GM12878 (cell line): ENCODE data around the gene ANO10.

ENCODE experiments used
- BCLAF1 ChIP-seq: fragments of 450-650 bp; IDR thresholded peaks from 2 replicates; pipeline ENCODE4 v1.6.1; 2017; ENCODE audit warnings: antibody characterized with exemption, mild to moderate bottlenecking, moderate library complexity
- CTCF ChIP-seq, 3 experiments: IDR thresholded peaks in 2 of 3; conservative IDR thresholded peaks in 1 of 3; 2 replicates each; pipeline ENCODE4 v1.5.1; 2011; ENCODE audit warnings: low read depth in 3 of 3, low read length in 3 of 3, mild to moderate bottlenecking in 3 of 3, control low read depth in 2 of 3, moderate library complexity in 2 of 3, inconsistent platforms in 1 of 3, mixed read lengths in 1 of 3; ENCODE audit not compliant: control insufficient read depth in 2 of 3, insufficient read depth in 1 of 3; ENCODE audit errors: extremely low read depth in 1 of 3
- ETV6 ChIP-seq, 2 experiments: fragments of 450-650 bp in 1 of 2; IDR thresholded peaks in 1 of 2; conservative IDR thresholded peaks in 1 of 2; 2 replicates each; pipeline ENCODE4 v1.6.1; 2014; ENCODE audit warnings: antibody characterized with exemption in 1 of 2, borderline replicate concordance in 1 of 2, low read depth in 1 of 2, mild to moderate bottlenecking in 1 of 2, moderate library complexity in 1 of 2
- FOXK2 ChIP-seq: fragments of 450-650 bp; IDR thresholded peaks from 2 replicates; pipeline ENCODE4 v1.6.1; 2017; ENCODE audit warnings: mild to moderate bottlenecking, moderate library complexity
- HDAC2 ChIP-seq: fragments of 200-600 bp; sonication (generic); IDR thresholded peaks from 2 replicates; pipeline ENCODE4 v1.6.1; 2017
- IRF3 ChIP-seq: fragments of 450-650 bp; IDR thresholded peaks from 2 replicates; pipeline ENCODE4 v1.6.1; 2014; ENCODE audit warnings: mild to moderate bottlenecking
- NFYB ChIP-seq: IDR thresholded peaks from 2 replicates; pipeline ENCODE4 v1.6.1; 2011; ENCODE audit warnings: low read depth, mild to moderate bottlenecking, low read length, improper control_type of control experiment, moderate library complexity; ENCODE audit not compliant: insufficient read depth
- RAD21 ChIP-seq: IDR thresholded peaks from 2 replicates; pipeline ENCODE4 v1.6.1; 2011; ENCODE audit warnings: mild to moderate bottlenecking, low read depth, low read length, moderate library complexity; ENCODE audit not compliant: insufficient read depth
- SP1 ChIP-seq: IDR thresholded peaks from one replicate; pipeline ENCODE4 v1.6.1; 2011; ENCODE audit warnings: low read depth, low read length
- SPI1 ChIP-seq: IDR thresholded peaks from 2 replicates; pipeline ENCODE4 v1.6.1; 2011; ENCODE audit warnings: low read depth, mild to moderate bottlenecking, low read length, moderate library complexity, borderline replicate concordance; ENCODE audit not compliant: insufficient read depth
- TCF12 ChIP-seq: IDR thresholded peaks from 2 replicates; pipeline ENCODE4 v1.6.1; 2011; ENCODE audit warnings: low read depth, mild to moderate bottlenecking, low read length

GRCh38 chr3:43627360-43627759 lies 5.5 kb upstream of the ANO10 start:
- no peak for TF ChIP-seq HDAC2
- TF ChIP-seq FOXK2, result no peak
- TF ChIP-seq SPI1, result no peak
- no peak for TF ChIP-seq BCLAF1
- no peak for TF ChIP-seq ETV6 (conservative IDR thresholded peaks at IDR 0.05 in 1 of 2, IDR thresholded peaks at IDR 0.05 in 1 of 2; ENCODE audit: borderline replicate concordance in 1 of 2, low read depth in 1 of 2)
- TF ChIP-seq CTCF (IDR thresholded peaks at IDR 0.05 in 2 of 3, conservative IDR thresholded peaks at IDR 0.05 in 1 of 3; ENCODE audit: control insufficient read depth in 2 of 3, extremely low read depth in 1 of 3, insufficient read depth in 1 of 3, low read depth in 3 of 3, low read length in 3 of 3), result no peak
- TF ChIP-seq NFYB, result no peak
- no peak for TF ChIP-seq SP1
- no peak for TF ChIP-seq RAD21
- no peak for TF ChIP-seq IRF3
- no peak for TF ChIP-seq TCF12
